Cerebellar cortex (tissue), 1 donor: ENCODE results near the gene CMC2.

ENCODE experiments used
- DNase-seq: peaks from one replicate; pipeline ENCODE4 v3.0.0-alpha.2; 2015; ENCODE audit warnings: low spot score

The CMC2 gene

DNA sequence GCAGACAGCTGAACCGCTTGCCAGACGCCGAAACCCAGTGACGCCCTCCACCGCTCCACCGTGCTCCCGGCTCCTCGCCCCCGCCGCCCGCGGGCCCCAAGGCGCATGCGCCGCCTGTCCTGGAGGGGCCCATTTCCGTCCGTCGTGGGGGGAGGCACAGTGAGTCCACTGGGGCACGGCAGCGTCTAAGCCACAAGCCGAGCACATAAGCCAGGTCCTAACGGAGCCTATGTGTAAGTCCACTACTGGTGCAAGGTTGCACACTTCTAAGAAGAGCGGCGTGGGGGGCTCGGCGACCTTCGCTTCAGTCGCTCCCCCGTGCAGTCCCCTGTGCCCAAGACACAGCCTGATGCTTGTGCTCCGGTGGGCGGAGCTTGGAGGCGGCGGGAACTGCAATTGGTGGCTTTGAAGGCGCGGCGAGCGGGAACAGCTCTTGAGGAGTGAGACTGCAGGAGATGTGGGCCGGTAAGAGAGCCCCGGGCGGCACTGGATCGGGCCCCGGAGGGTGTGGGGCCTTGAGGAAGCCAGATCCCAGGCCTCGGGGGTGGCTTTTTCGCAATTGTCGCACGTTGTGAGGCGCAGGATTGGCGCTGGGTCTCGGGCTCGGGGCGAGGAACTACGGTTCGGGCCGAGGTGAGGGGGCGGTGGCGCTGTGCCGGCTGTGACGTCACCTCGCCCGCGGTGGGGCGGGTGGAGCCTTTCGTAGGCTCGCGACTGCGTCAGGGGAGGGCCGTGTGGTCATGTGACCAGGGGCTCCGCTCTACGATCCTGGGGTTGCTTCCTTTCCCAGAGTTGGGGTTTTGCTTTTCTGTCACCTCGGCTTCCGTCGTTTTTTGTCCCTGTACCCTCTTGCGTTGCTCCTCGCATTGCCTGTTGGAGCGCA is at the start of gene CMC2, which contains the start of gene CENPN:
Gene CMC2 (minus strand): TSS at position 73 of the 883 bp plus-strand sequence. CDS start 9,491 bp downstream, outside the sequence.
Gene CENPN (plus strand): TSS at position 402 of the 883 bp plus-strand sequence. CDS start 4,726 bp downstream, outside the sequence.
- DNase-seq = peak; percentile 99

DNA sequence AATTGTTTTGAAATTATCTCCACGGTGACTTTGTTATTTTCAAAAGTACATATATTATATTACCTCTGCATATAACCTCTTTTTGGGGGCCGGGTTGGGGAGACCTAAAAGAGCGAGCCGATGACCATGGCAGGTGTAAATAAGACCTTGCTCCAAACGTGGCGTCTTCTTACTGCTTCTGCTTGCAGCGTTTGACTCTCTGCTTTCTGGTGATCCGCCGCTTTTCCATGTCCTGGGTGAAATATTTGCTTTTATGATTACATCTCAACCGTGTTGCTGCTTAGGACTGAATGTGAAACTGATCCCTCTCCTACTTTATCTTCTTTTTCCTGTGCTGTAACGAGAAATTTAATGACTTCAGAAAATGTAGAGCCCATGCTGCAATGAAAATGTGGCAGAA is 47.1 kb upstream of the CMC2 start:
- no peak for DNase-seq

DNA sequence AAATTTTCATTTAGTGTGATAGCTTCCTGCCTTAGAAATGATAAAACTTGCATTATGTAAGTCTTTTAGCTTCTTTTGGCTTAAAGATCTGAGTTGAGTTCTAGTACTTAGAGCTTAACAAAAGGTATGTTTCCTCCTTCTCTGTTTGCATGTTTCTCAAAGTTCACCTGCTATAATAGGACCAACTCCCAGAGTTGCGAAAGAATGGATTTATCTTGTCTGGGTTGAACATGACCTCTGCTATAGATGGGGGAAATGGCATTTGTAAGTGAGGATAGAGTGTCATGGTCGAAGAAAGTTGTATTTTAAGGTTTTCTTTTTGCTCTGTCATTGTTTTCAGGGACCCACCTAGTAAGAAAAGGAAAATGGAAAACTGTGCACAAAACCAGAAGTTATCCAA is 36.1 kb upstream of the CMC2 start:
- no peak for DNase-seq

DNA sequence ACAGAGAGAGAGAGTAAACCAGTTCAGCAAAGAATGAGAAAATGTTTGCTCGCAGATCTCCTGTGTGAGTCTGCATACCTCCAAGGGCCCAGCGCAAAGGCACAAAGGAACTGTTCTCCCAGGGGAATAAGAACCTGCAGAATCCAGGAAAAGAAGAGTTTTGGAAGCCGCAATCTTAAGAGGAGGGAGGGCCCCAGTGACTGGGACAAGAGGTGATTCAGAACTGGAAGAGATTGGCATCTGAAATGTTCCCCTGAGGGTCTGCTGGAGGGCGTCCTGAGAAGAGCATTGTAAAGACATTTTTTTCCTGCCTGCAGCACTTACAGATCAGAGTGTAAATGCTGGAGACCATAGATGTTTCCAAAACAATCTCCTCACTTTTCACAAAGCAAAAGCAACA is 35.0 kb upstream of the CMC2 start:
- no peak for DNase-seq

DNA sequence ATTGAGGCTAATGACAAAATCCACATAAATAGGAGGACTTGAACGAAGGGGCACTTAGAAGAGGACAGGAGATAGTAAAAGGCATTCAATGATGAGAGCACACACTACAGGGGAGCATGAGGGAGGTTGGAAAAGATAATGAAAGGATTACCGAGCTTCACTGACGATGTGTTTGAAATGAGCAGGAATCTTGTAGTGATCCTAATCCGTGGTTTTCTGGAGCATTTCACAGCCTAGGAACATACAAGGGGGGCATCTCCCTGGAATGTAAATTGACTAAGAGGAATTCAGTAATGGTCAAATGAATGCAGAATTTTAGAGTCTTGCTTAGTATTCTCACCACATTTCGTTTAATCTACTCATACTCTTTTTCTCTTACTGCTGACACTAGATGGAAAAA is 34.2 kb upstream of the CMC2 start:
- no peak for DNase-seq

DNA sequence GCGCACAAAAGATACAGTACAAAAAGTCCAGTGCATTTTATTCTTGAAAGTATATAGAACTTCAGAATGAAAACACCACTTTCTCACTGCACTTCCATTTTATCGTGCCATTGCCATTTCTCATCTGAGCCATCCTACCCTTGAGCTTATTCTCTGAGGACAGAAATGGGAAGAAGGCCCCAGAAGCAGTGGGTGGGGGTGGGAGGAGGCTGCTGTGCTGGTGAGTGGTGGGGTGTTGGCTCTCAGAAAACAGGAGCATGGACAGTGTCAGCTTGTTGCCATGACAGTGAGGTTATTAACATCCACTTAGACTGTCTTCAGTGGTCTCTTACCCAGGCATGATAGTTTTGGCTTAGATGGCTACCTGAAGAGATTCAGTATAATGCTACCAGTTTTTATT is 33.4 kb upstream of the CMC2 start:
- DNase-seq = no peak

DNA sequence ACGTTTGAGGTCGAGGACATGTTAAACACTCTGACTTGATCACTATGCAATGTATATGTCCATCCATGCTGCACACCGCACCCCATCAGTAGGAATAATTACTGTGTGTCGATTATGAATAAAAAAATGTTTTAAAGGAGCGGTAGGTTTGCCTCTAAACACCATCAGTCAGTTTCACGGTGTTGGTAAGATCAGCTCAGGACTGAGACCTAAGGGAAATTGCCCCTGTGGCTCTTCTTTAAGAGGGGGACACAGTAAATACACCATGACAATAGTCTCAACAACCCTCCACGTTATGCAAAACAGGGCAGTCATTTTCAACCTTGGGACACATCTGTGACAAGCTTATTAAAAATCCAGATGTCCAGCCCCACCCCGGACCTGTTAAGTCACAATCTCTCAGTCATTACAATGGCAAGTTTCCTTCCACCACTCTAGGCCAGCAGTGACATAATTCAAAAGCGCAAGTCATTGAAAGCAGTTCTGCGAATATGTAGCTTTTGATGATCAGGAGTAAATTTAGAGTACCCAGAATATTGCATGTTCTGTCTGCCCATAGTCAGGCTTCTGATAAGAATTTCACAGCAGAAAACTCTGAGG is 30.2 kb upstream of the CMC2 start:
- DNase-seq = no peak

DNA sequence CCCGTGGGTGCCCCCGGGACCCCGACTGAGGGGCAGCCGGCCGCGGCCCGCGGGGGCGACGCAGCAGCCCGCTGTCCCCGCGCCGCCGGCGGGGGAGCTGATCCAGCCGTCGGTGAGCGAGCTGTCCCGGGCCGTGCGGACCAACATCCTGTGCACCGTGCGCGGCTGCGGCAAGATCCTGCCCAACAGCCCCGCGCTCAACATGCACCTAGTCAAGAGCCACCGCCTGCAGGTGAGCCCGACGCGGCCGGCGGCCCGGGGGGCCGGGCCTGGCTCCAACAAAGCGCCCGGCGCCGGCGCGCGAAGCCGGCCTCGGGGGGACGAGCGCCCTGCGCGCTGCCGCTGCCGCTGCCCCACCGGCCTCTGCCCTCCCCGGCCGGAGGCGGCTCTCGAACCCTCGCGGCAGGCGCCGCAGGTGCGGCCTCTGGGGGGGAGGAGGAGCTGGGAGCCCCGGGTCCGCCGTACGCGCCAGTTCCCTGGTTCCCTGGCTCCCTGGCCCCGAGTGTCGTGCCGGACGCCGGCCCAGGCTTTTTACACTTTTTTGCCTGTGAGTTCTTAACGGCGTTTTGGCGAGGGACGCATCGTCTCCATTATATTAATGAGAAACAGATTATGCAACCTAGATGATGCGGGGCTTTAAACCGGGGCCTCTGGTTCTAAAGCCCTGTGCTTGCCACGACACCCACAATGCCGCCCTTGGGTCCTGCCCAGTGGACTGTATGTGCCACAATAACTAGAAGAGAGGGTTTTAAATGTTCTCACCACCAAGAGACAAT is 29.5 kb upstream of the CMC2 start:
- peak; percentile 15 for DNase-seq

DNA sequence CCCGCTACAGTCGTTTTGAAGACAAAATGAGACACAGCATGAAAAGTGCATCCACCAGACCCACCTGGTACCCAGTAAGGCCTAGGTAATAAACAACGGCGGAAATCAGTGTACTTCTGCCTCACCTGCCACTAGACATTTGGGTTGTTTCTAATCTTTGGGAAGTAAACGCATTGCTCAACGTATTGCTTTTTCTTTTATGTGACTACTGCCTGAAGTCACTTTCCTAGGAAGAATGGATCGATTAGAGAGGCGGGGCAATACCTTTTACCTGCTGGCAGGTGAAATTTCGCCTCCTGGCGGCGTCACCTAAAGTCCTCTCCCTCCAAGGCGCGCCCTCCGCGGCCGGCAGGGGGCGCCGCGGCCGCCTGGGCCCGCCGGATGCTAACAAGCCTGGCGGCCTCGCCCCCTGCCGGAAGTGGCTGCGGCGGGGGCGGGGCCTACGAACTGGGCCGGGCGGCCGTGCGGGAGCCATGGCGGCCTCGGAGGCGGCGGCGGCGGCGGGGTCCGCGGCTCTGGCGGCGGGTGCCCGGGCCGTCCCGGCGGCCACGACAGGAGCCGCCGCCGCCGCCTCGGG is 28.8 kb upstream of the CMC2 start, which contains the start of gene ATMIN:
Gene ATMIN (plus strand): TSS at position 445 of the 577 bp plus-strand sequence. CDS start 29 bp downstream, at position 474.
- DNase-seq = peak; percentile 78

DNA sequence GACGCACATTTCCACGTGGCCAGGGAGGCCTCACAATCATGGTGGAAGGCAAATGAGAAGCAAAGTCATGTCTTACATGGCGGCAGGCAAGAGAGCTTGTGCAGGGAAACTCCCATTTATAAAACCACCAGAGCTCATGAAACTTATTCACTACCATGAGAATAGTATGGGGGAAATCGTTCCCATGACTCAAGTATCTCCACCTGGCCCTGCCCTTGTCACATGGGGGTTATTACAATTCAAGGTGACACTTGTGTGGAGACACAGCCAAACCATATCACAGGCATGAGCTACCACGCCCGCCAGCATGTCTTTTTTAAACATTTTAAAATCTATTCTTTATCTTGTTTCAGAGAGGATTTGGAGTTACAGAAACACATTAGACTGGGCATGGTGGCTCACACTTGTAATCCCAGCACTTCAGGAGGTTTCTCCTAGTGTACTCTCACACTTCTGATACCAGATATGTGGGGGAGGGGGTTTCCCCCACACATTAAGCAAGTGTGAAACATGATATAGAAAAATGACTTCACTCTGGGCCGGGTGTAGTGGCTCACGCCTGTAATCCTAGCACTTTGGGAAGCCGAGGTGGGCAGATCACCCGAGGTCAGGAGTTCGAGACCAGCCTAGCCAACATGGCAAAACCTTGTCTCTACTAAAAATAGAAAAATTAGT is 23.4 kb upstream of the CMC2 start:
- no peak for DNase-seq

DNA sequence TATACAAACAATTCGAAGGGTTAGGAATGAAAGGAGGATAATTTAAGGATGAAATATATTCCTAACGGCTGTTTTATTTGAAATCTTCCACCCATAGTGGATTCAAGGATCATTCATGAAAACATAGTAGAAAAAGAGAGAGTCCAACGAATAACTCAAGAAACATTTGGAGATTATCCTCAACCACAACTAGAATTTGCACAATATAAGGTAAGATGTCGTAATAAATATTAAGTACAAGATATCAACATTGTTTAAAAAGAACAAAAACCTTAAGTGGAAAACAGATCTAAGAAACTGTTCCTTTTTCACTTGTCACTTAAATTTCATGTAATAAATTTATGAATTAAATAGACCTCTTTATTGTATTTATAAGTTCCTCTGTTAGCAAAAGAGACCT is 19.7 kb upstream of the CMC2 start:
- DNase-seq = no peak

DNA sequence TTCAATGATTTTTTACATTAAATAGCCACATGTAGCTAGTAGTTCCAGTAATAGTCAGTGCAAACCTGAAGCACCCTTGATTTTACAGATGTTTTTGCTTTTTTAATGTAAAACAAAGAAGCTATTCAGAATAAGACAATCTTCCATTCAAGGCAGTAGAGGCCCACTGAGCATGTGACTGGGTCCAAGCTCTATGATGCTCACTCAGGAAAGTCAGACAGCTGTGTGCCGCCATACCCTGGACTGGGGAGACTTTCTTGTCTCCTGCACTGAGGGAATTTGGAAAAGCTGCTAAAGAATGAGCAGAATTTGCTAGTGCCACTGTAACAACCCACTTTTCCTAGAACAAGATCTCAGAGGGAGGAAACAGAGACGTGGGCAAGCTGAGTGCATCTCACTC is 11.8 kb upstream of the CMC2 start:
- no peak for DNase-seq

DNA sequence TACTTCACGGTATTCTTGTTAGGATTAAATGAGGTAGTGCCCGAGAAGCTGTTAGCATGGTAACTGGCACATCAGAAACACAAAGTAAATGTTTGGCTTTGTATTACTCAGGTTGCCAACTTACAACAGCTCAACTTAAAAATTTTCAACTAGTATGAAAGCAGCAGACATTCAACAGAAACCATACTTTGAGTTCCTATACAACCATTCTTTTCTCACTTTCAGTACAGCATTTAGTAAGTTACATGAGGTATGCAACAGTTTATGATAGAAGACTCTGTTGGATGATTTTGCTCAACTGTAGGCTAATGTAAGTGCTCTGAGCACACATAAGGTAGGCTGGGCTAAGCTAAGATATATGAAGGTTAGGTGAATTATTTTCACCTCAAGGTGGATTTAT is 8.0 kb upstream of the CMC2 start:
- DNase-seq = no peak

DNA sequence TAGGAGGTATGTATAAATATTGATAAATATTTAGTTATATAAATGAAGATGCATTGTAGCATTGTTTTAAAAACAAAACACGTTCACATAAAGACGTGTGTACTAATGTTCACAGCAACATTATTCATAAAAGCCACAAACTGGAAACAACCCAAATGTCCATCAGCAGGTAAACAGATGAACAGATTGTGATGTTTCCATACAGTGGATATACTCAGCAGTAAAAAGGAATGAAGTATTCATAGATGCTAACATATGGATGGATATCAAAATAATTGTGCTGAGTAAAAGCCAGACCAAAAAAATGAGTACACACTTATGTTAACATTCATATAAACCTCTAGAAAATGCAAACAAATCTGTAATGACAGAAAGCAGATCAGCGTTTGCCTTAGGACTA is 6.3 kb upstream of the CMC2 start:
- no peak for DNase-seq

DNA sequence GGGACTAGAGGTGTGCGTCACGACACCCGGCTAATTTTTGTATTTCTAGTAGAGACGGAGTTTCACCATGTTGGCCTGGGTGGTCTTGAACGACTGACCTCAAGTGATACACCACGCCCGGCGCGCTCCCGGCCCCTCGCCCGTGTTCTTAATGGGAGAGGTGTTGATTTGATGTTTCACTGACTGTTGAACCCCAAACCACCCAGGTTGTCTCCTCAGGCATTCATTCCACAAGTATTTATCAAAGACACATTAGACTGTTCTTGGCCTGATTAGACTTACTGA is 1.8 kb upstream of the CMC2 start:
- DNase-seq = no peak

DNA sequence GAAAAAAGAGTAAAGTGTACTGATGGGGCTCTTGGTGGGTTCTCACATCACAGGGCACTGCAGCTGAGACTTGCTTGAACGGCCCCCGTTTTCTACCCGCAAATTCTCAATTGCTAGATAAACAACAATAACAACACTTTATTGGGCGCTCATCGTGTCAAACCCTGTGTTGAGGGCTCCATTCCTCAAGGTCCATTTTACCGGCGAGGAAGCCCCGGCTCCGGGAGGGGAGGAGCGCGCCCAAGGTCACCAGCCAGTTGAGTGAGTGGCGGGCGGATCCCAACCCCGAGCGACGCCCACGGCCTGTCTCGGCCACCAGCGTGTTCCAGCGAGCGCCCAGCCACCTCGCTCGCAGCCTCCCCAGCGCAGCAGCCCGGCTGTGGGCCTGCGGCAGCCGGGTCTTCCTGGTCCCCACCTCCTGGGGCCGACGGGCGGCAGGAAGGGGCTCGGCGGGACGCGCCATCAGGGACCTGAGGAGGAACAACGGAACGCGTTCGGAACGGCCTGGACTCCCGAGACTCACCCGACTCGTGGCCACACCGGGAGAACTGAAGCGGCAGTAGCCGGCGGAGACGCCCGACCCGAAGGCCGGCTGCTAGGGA is 373 bp downstream of the CMC2 start:
- DNase-seq = peak; percentile 55

DNA sequence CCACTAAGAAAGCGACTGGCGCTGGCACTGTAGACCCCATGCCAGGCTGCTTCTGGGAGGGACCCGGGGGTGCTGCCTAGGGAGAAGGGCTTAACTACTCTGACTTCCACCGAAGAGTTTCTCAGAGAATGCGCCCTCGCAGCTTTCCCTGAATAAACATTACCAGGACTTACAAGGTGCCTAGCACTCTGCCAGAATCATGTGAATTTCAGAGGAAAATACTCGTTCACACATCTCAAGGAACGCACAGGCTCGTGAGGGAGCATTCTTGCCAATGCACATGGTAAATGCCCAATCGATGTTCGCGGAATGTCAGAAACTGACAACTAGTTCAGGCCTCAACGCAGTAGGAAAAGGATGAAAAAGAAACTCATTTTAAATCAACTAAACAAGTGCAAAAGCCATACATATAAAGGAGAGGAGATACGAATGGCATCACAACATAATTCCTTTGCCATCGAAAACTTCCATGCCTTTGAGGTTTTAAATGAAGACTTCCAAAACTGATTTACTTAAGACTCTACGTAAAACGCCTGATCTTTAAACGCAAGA is 999 bp downstream of the CMC2 start:
- peak; percentile 25 for DNase-seq

DNA sequence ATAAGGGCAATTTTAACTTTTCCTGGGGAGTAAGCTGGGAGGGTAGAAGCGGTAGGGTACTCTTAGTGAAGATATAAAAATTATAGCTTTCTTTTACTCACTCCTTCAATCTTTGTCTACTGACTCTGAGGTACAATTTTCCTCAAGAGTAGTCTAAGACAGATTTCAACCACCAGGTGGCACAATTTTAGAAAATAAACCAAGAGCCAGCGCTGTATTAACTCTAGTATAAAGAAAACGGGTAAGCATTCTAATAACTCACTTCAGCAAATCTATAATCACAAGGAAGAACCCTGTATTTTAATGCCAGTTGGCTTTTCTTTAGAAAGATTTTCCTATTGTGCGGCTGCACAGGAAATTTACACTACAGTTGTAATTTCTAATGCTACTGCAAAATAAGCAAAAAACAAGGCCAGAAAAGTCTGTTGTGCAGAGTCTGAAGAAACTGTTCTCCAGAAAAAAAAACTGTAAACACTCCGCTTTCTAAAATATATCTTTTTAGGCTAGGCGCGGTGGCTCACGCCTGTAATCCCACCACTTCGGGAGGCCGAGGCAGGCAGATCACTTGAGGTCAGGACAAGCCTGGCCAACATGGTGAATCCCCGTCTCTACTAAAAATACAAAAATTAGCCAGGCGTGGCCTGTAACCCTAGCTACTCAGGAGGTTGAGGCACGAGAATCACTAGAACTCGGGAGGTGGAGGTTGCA is 1.9 kb downstream of the CMC2 start:
- peak; percentile 82 for DNase-seq

DNA sequence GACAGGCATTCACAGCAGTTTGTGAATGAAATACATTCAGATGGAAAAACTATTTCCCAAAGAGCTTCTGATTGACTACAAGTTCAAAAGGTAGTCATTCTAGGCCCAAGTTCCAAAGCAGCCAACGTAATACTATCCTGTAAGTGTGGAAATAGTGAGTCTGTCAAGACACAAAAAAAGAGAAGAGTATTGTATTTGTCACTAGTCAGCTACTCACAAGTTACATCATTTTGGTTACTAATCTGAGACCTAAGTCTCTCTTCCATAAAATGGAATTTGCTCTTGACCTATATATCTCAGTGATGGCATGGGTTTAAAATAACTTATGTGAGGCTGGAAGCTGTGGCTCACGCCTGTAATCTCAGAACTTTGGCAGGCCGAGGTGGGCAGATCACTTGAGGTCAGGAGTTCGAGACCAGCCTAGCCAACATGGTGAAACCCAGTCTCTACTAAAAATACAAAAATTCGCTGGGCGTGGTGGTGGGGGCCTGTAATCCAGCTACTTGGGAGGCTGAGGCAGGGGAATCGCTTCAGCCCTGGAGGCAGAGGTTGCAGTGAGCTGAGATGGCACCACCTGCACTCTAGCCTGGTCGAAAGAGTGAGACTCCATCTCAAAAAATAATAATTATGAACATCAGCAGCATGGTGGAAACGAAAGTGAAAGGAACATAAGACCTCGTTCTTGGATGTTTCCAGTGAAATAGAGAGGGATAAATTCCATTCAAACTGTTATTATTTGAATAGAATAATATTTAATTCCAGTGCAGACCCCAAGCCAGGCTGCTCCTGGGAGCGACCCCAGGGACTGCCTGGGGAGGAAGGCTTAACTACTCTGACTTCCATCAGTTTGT is 2.9 kb downstream of the CMC2 start:
- DNase-seq = no peak

DNA sequence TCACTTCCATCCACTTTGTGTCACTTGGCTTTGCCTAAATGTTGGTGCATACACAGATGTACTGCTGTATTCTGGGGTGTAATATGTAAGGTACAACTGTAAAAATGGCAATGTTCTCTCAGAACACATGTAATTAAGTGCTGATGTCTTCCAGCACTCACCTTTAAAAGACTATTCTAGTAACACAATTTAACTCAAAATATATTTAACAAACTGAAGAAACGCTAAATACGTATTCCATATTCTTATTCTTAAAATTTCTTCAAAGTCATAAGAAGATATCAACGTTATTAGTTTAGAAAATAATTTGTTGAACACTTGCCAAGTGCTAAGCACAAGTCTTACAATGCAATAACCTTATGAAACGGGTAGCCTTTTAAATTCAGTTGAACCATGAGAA is 3.6 kb downstream of the CMC2 start:
- DNase-seq = no peak
